K562 (cell line): ENCODE results near the gene SPAG9. TPM values are rescaled to one million over a fixed set of nuclear protein-coding genes. Genes with fewer than 3 reads are reported as not detected.

Source experiments
- ATAC-seq: fragments of 200-7000 bp; cut with Tn5 transposase; 3 replicates; pipeline ENCODE4 v1.9.1; 2020; ENCODE audit warnings: moderate library complexity
- BruUV-seq: library from RNA; stranded (reverse); fragments of 400-500 nt; replicated peaks from 2 replicates; lab custom pipeline; 2021; lab: Mats Ljungman, UMichigan
- CTCF ChIA-PET: fragments of 300-600 bp; formaldehyde crosslinking; extraction: SDS; loops from one replicate; lab custom pipeline; 2021; ENCODE audit warnings: low intra/inter-chr PET ratio; lab: Yijun Ruan, JAX
- POLR2A ChIA-PET: fragments of 300-600, 350-650 bp; sonication (Branson Sonifier 250); formaldehyde crosslinking; extraction: SDS; loops from one replicate; lab custom pipeline; 2021; ENCODE audit warnings: antibody characterized with exemption, inconsistent platforms; lab: Yijun Ruan, JAX
- DNase-seq, 4 experiments: peaks; one replicate each; pipeline versions ENCODE4 v3.0.0 to v3.0.0-alpha.2; 2011 to 2018; ENCODE audit warnings: low spot score in 3 of 4, mixed read lengths in 3 of 4; ENCODE audit errors: extremely low read depth in 1 of 4
- FAIRE-seq: peaks from 2 replicates; lab custom pipeline; 2011; peaks lifted over from hg19 to GRCh38; lab: Jason Lieb, UNC
- H2AFZ ChIP-seq: 2 replicates; pipeline ENCODE4 v1.6.0; 2011; ENCODE audit warnings: low read depth, low read length, control low read depth, inconsistent platforms
- H3K27ac ChIP-seq: fragments of 200-600 bp; 3 replicates; pipeline ENCODE4 v1.8.0; 2011; ENCODE audit warnings: low read depth, mild to moderate bottlenecking, control low read depth, inconsistent platforms, low read length, moderate library complexity, mixed read lengths; ENCODE audit errors: extremely low read depth
- H3K27me3 ChIP-seq, 2 experiments: fragments of 300-600 bp in 1 of 2; 2 replicates in 1 of 2; 3 replicates in 1 of 2; pipeline versions ENCODE4 v1.6.0 to v1.8.0; 2011; ENCODE audit warnings: inconsistent platforms in 2 of 2, low read length in 2 of 2, mild to moderate bottlenecking in 1 of 2, mixed read lengths in 1 of 2, moderate library complexity in 1 of 2; ENCODE audit not compliant: control insufficient read depth in 2 of 2, insufficient read depth in 2 of 2
- H3K36me3 ChIP-seq: fragments of 300-600 bp; 3 replicates; pipeline ENCODE4 v1.8.0; 2011; ENCODE audit warnings: mild to moderate bottlenecking, low read length, inconsistent platforms; ENCODE audit not compliant: control insufficient read depth, insufficient read depth
- H3K4me1 ChIP-seq, 2 experiments: fragments of 200-600 bp in 1 of 2; replicated peaks in 1 of 2; 2 replicates in 1 of 2; 3 replicates in 1 of 2; pipeline versions ENCODE4 v1.5.1 to v1.8.0; 2011; ENCODE audit warnings: inconsistent platforms in 2 of 2, low read length in 2 of 2, mild to moderate bottlenecking in 1 of 2, mixed read lengths in 1 of 2, moderate library complexity in 1 of 2; ENCODE audit not compliant: control insufficient read depth in 2 of 2, insufficient read depth in 2 of 2
- H3K4me2 ChIP-seq: 2 replicates; pipeline ENCODE4 v1.6.1; 2011; ENCODE audit warnings: low read length, control low read depth, inconsistent platforms, mixed read lengths; ENCODE audit not compliant: insufficient read depth
- H3K4me3 ChIP-seq: fragments of 200-600 bp; sonication (generic), shearing (Covaris generic); 2 replicates; pipeline ENCODE4 v1.5.1; 2016; ENCODE audit warnings: control low read depth, inconsistent platforms
- H3K79me2 ChIP-seq: fragments of 200-600 bp; 3 replicates; pipeline ENCODE4 v1.8.0; 2011; ENCODE audit warnings: low read length, inconsistent platforms; ENCODE audit not compliant: control insufficient read depth, insufficient read depth
- H3K9ac ChIP-seq, 2 experiments: 2 replicates each; pipeline versions ENCODE4 v1.6.0 to v1.6.1; 2011; ENCODE audit warnings: low read depth in 2 of 2, low read length in 2 of 2, control low read depth in 1 of 2, inconsistent platforms in 1 of 2, mild to moderate bottlenecking in 1 of 2, mixed read lengths in 1 of 2; ENCODE audit not compliant: insufficient read depth in 1 of 2
- H3K9me1 ChIP-seq: one replicate; pipeline ENCODE4 v1.6.0; 2011; ENCODE audit warnings: inconsistent platforms, mild to moderate bottlenecking, low read length, moderate library complexity; ENCODE audit not compliant: control insufficient read depth, insufficient read depth
- H3K9me3 ChIP-seq: replicated peaks from 2 replicates; pipeline ENCODE4 v1.5.1; 2011; ENCODE audit warnings: low read depth, low read length, inconsistent platforms; ENCODE audit not compliant: control insufficient read depth, insufficient read depth
- H4K20me1 ChIP-seq: replicated peaks from 2 replicates; pipeline ENCODE4 v1.6.1; 2011; ENCODE audit warnings: low read length, inconsistent platforms, mixed read lengths; ENCODE audit not compliant: control insufficient read depth, insufficient read depth
- ATF7 ChIP-seq: fragments of 450-650 bp; IDR thresholded peaks from 2 replicates; pipeline ENCODE4 v1.7.1; 2014; ENCODE audit warnings: mild to moderate bottlenecking, moderate library complexity
- CAMTA2 ChIP-seq: fragments of 250-450 bp; sonication (Bioruptor Pico); conservative IDR thresholded peaks from 2 replicates; pipeline ENCODE4 v1.5.1; 2022
- GABPA ChIP-seq: fragments of 200-800 bp; sonication (Bioruptor generic); conservative IDR thresholded peaks from 2 replicates; pipeline ENCODE4 v1.6.1; 2016; ENCODE audit warnings: low read depth, missing genetic modification characterization, missing compliant biosample characterization
- SMAD3 ChIP-seq: fragments of 450-650 bp; formaldehyde crosslinking; conservative IDR thresholded peaks from 2 replicates; pipeline ENCODE4 v1.4.0; 2020; ENCODE audit warnings: mild to moderate bottlenecking
- ZNF384 ChIP-seq: IDR thresholded peaks from 2 replicates; pipeline ENCODE4 v1.6.1; 2012; ENCODE audit warnings: low read depth, low read length, improper control_type of control experiment
- ZZZ3 ChIP-seq: fragments of 450-650 bp; IDR thresholded peaks from 2 replicates; pipeline ENCODE4 v1.6.1; 2016; ENCODE audit warnings: antibody characterized with exemption, mild to moderate bottlenecking, moderate library complexity
- WGBS: fragments of 100-300 bp; shearing (Covaris generic); methylation state at CpG from one replicate; pipeline ENCODE4 v1.1.6; 2016; ENCODE audit warnings: low coverage, mixed read lengths; ENCODE audit not compliant: insufficient coverage; ENCODE audit errors: missing lambda C conversion rate; 5-methylcytosine and 5-hydroxymethylcytosine counted together
- in situ Hi-C: fragments of 300-500 bp; cut with MboI; formaldehyde crosslinking; loops from 4 replicates; pipeline ENCODE4 v1.15.0; 2018; ENCODE audit warnings: inconsistent platforms, mixed read lengths
- intact Hi-C: fragments of 100-400 bp; cut with micrococcal nuclease; formaldehyde crosslinking; loops from 2 replicates; pipeline ENCODE4 v1.14.2; 2022
- polyA plus RNA-seq, 8 experiments: library from polyadenylated mRNA; depleted of rRNA in 4 of 8; stranded (reverse) in 5 of 8; unstranded in 3 of 8; fragments of >200 nt; fragmentation: Nextera tagmentation in 2 of 8; fragmentation: Illumina TruSeq in 1 of 8; extraction: Ambion mirVana in 2 of 8; extraction: Trizol in 1 of 8; gene quantifications; 2 replicates each; pipeline versions ENCODE4 v1.2.1 to v1.2.3, GENCODE V29; 2011 to 2014; ENCODE audit warnings: inconsistent platforms in 1 of 8, missing spikeins in 1 of 8
- total RNA-seq, 7 experiments: library from RNA; depleted of rRNA in 6 of 7; stranded (reverse); fragments of >200 nt in 6 of 7; fragmentation: Illumina TruSeq in 2 of 7; extraction: Trizol in 2 of 7; gene quantifications; 2 replicates each; pipeline versions ENCODE4 v1.2.1 to v1.2.3, GENCODE V29; 2011 to 2021; ENCODE audit warnings: low replicate concordance in 1 of 7
- TF ChIP-seq, protein P1 (sequence below), 2 experiments: fragments of 450-650 bp; IDR thresholded peaks; 2 replicates each; pipeline ENCODE4 v1.6.1; 2018; ENCODE audit warnings: mild to moderate bottlenecking in 2 of 2, low read depth in 1 of 2; ENCODE audit not compliant: partially characterized antibody in 2 of 2
- TF ChIP-seq, protein P2 (sequence below), 2 experiments: IDR thresholded peaks; 2 replicates each; pipeline ENCODE4 v1.6.1; 2012; ENCODE audit warnings: improper control_type of control experiment in 2 of 2, low read depth in 2 of 2, low read length in 2 of 2, borderline replicate concordance in 1 of 2
- TF ChIP-seq, protein P3 (sequence below): sonication (generic); formaldehyde crosslinking; IDR thresholded peaks from 2 replicates; pipeline ENCODE4 v1.4.0; 2020; ENCODE audit warnings: mild to moderate bottlenecking, missing genetic modification reagents

The SPAG9 gene
- total and polyA plus RNA-seq, 9 of the 15 experiments (the other 6 are each of a cell fraction or from before 2014, with no cell fraction given), result 12.2 to 99.2 (median 58.2) TPM

DNA sequence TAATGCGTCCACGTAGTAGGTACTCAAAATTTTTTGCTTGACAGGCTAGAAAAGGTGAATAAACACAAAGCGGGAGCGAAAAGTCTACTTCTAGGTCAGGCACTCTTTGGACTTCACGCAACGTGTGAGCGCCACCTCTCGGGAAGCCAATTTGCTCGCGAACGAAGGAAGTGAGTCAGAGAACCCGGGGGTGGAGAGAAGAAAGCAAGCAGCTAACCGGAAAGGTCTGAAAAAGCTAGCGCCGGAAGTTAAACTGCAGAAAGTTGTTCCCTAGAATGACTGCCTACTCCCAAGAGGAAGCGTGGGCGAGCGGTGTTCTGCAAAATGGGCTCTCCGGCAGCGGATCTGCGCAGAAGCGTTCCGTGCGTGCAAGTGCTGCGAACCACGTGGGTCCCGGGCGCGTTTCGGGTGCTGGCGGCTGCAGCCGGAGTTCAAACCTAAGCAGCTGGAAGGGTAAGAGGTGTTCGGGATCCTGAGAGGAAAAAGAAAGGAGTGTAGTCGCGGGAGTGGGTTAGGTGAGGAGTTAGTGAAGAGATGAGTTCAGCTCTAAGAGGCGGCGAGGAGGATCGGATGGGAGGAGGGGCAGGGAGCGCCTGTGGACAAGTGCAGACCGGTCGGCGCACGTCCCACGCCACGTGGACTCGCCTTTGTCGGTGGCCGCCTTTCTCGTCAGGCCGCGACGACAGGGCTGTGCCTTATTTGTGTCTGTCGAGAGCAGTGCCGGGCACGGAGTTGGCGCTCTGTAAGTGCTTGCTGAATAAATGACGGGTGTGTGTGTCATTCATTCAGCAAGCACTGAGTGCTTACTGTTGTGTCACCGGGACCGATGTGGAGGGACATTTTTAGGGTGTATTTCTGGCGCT, 32.8 kb upstream of the SPAG9 start, which contains the start of gene NME1 (continued):
- no peak for TF ChIP-seq CAMTA2 (CRISPR knock-in tag)

DNA sequence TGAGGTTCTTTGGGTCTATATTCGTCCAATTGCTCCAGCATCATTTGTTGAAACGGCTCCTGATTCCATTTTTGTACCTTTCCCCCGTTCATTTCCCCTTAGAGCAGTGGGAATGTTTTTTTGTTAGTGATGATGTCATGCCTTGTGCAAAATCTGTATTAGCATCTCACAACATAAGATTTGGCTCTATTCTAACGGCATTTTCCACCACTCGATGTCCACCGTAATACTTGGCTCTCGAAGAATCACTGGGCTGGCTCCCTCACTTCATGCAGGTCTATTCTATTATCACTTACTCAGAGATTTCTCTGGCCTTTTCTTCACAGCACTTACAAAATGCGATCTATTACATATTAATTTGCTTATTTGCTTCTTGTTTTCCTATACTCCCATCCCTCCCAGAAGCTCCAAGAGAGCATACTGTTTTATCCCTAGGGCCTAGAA, 32.1 kb upstream of the SPAG9 start:
- ChIA-PET CTCF (interaction anchor here (0.7 to 2.4 kb wide), 5 partner anchors 14 to 152 kb away, joined by 3 to 31 read pairs (median 7); partner anchors contain the start of gene NME2), POLR2A (interaction anchor here (0.7 to 3.1 kb wide), 17 partner anchors 10 to 350 kb away, joined by 3 to 23 read pairs (median 5); partner anchors contain the start of gene SPAG9)
- 8% methylated on average over 8 of the region's 8 CpGs for WGBS
- DNase-seq (no peak), ATAC-seq (peak; percentile 3), FAIRE-seq (no peak)
- Histone ChIP-seq H3K9ac (peak overlapping the region; percentile 46 to 76), H3K79me2 (peaks cover 45% of the 10 kb centered on the region), H3K4me3 (peak overlapping the region; percentile 32), H3K4me1 (peaks cover 5 to 15% of the 10 kb centered on the region in 2 experiments; a peak in 4 of 5 replicates), H3K27me3 (no peaks in the 10 kb centered on the region), H3K4me2 (peak overlapping the region; percentile 80), H3K27ac (peak overlapping the region; percentile 84), H3K9me3 (no peaks in the 10 kb centered on the region), H3K36me3 (peaks cover 30% of the 10 kb centered on the region), H4K20me1 (no peaks in the 10 kb centered on the region), H2AFZ (peak overlapping the region; percentile 99), H3K9me1 (no peaks in the 10 kb centered on the region)
- in situ Hi-C loops (loop anchor here (10.0 kb wide), 1 partner anchor 288 kb away; the partner anchor contains the start of gene TOB1), intact Hi-C loops (loop anchor here (1.0 to 5.0 kb wide), 4 partner anchors 31 to 300 kb away; no protein-coding TSS in a partner anchor)
- TSS peak; percentile 70 for BruUV-seq
- TF ChIP-seq, protein P1, sequence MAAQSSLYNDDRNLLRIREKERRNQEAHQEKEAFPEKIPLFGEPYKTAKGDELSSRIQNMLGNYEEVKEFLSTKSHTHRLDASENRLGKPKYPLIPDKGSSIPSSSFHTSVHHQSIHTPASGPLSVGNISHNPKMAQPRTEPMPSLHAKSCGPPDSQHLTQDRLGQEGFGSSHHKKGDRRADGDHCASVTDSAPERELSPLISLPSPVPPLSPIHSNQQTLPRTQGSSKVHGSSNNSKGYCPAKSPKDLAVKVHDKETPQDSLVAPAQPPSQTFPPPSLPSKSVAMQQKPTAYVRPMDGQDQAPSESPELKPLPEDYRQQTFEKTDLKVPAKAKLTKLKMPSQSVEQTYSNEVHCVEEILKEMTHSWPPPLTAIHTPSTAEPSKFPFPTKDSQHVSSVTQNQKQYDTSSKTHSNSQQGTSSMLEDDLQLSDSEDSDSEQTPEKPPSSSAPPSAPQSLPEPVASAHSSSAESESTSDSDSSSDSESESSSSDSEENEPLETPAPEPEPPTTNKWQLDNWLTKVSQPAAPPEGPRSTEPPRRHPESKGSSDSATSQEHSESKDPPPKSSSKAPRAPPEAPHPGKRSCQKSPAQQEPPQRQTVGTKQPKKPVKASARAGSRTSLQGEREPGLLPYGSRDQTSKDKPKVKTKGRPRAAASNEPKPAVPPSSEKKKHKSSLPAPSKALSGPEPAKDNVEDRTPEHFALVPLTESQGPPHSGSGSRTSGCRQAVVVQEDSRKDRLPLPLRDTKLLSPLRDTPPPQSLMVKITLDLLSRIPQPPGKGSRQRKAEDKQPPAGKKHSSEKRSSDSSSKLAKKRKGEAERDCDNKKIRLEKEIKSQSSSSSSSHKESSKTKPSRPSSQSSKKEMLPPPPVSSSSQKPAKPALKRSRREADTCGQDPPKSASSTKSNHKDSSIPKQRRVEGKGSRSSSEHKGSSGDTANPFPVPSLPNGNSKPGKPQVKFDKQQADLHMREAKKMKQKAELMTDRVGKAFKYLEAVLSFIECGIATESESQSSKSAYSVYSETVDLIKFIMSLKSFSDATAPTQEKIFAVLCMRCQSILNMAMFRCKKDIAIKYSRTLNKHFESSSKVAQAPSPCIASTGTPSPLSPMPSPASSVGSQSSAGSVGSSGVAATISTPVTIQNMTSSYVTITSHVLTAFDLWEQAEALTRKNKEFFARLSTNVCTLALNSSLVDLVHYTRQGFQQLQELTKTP (IDR thresholded peaks at IDR 0.05; ENCODE audit: low read depth in 1 of 2, partially characterized antibody in 2 of 2), result peak in 1 of 2 experiments; percentile 11
- TF ChIP-seq, protein P2, sequence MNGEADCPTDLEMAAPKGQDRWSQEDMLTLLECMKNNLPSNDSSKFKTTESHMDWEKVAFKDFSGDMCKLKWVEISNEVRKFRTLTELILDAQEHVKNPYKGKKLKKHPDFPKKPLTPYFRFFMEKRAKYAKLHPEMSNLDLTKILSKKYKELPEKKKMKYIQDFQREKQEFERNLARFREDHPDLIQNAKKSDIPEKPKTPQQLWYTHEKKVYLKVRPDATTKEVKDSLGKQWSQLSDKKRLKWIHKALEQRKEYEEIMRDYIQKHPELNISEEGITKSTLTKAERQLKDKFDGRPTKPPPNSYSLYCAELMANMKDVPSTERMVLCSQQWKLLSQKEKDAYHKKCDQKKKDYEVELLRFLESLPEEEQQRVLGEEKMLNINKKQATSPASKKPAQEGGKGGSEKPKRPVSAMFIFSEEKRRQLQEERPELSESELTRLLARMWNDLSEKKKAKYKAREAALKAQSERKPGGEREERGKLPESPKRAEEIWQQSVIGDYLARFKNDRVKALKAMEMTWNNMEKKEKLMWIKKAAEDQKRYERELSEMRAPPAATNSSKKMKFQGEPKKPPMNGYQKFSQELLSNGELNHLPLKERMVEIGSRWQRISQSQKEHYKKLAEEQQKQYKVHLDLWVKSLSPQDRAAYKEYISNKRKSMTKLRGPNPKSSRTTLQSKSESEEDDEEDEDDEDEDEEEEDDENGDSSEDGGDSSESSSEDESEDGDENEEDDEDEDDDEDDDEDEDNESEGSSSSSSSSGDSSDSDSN (IDR thresholded peaks at IDR 0.05; ENCODE audit: borderline replicate concordance in 1 of 2, low read depth in 2 of 2, low read length in 2 of 2), result no peak
- peak; percentile 88; the same call in 1 of the 2 replicates for TF ChIP-seq ATF7
- TF ChIP-seq, protein P3, sequence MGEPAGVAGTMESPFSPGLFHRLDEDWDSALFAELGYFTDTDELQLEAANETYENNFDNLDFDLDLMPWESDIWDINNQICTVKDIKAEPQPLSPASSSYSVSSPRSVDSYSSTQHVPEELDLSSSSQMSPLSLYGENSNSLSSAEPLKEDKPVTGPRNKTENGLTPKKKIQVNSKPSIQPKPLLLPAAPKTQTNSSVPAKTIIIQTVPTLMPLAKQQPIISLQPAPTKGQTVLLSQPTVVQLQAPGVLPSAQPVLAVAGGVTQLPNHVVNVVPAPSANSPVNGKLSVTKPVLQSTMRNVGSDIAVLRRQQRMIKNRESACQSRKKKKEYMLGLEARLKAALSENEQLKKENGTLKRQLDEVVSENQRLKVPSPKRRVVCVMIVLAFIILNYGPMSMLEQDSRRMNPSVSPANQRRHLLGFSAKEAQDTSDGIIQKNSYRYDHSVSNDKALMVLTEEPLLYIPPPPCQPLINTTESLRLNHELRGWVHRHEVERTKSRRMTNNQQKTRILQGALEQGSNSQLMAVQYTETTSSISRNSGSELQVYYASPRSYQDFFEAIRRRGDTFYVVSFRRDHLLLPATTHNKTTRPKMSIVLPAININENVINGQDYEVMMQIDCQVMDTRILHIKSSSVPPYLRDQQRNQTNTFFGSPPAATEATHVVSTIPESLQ (CRISPR knock-in tag), result 0 out of 2 replicates have a peak, but pooled peaks have one; percentile 4
- TF ChIP-seq ZZZ3, result no peak
- TF ChIP-seq GABPA (tag), result peak; percentile 72; the same call in 1 of the 2 replicates
- TF ChIP-seq ZNF384, result peak; percentile 63
- no peak for TF ChIP-seq SMAD3
